Activated CD8-positive, alpha-beta memory T cell treated with anti-CD3 and anti-CD28 coated beads, Interleukin-2, amount 10 ng/mL, durations not matched to agents 7 days and 5 days (primary cell): ENCODE results near the gene KLHL21. TPM values are rescaled to one million over a fixed set of nuclear protein-coding genes. Genes with fewer than 3 reads are reported as not detected.
A peak's percentile ranks its signal among the peaks of the same experiment; 100 is the strongest.

ENCODE experiments used
- ATAC-seq: fragments of 150-1000 bp; cut with Tn5 transposase; one replicate; pipeline ENCODE4 v1.10.0; 2021; ENCODE audit warnings: moderate library complexity
- CTCF ChIA-PET: fragments of 350-600 bp; sonication (Branson Sonifier 250); formaldehyde crosslinking; loops from one replicate; lab custom pipeline; 2021; ENCODE audit warnings: antibody characterized with exemption; lab: Charles Lee
- DNase-seq: peaks from one replicate; pipeline ENCODE4 v3.0.0-alpha.2; 2020
- H3K27ac Mint-ChIP-seq: one replicate; pipeline ENCODE4 v1.8.0; 2021; ENCODE audit warnings: mild to moderate bottlenecking, mixed read lengths
- H3K27me3 Mint-ChIP-seq: one replicate; pipeline ENCODE4 v1.8.0; 2021; ENCODE audit warnings: mixed read lengths
- H3K36me3 Mint-ChIP-seq: one replicate; pipeline ENCODE4 v1.8.0; 2021; ENCODE audit warnings: mild to moderate bottlenecking, mixed read lengths
- H3K4me1 Mint-ChIP-seq: one replicate; pipeline ENCODE4 v1.8.0; 2021; ENCODE audit warnings: mixed read lengths
- H3K4me3 Mint-ChIP-seq: one replicate; pipeline ENCODE4 v1.8.0; 2021; ENCODE audit warnings: mild to moderate bottlenecking, moderate library complexity, mixed read lengths
- H3K9me3 Mint-ChIP-seq: one replicate; pipeline ENCODE4 v1.8.0; 2022; ENCODE audit warnings: low read depth, mixed read lengths
- total RNA-seq, 2 experiments: library from RNA; stranded (reverse); gene quantifications; one replicate each; pipeline ENCODE4 v1.2.3, GENCODE V29; 2021

The KLHL21 gene
- total RNA-seq, 2 experiments from 2014 or later = 23.9 to 28.2 TPM

DNA sequence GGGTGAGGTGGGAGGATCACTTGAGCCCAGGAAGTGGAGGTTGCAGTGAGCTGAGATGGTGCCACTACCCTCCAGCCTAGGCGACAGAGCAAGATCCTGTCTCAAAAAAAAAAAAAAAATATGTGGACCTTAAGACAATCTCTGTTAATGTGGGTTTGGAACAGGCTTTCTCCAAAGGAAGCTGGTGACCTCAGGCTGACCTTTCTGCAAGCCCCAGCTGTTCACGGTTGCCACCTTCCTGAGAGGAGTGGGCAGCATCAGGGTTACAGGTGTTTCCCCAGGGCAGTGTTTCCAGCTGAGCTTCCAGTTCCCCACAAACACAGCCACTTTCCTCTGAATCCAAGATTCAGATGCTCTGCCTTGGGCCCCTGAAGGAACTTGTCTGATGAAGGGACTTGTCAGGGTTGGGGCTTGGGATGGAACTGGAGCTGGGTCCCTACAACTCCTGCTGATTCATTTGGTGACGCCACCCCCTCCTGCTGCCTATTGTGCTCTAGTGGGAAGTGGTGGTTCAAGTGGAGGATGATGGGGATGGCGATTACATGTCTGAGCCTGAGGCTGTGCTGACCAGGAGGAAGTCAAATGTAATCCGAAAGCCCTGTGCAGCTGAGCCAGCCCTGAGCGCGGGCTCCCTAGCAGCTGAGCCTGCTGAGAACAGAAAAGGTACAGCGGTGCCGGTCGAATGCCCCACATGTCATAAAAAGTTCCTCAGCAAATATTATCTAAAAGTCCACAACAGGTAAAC is 20.9 kb downstream of the KLHL21 start:
- no peak for ATAC-seq
- no peaks in the 10 kb centered on the region for H3K27me3 Mint-ChIP-seq
- H3K9me3 Mint-ChIP-seq = no peaks in the 10 kb centered on the region
- peak overlapping the region; percentile 14 for H3K27ac Mint-ChIP-seq
- DNase-seq = no peak
- CTCF ChIA-PET = interaction anchor here (1.6 to 2.2 kb wide), 2 partner anchors 27 to 29 kb away, joined by 3 to 24 read pairs; partner anchors contain the start of genes NOL9 and TAS1R1
- no peaks in the 10 kb centered on the region for H3K36me3 Mint-ChIP-seq
- peaks cover 31% of the 10 kb centered on the region for H3K4me1 Mint-ChIP-seq
- H3K4me3 Mint-ChIP-seq = no peak overlapping the region

DNA sequence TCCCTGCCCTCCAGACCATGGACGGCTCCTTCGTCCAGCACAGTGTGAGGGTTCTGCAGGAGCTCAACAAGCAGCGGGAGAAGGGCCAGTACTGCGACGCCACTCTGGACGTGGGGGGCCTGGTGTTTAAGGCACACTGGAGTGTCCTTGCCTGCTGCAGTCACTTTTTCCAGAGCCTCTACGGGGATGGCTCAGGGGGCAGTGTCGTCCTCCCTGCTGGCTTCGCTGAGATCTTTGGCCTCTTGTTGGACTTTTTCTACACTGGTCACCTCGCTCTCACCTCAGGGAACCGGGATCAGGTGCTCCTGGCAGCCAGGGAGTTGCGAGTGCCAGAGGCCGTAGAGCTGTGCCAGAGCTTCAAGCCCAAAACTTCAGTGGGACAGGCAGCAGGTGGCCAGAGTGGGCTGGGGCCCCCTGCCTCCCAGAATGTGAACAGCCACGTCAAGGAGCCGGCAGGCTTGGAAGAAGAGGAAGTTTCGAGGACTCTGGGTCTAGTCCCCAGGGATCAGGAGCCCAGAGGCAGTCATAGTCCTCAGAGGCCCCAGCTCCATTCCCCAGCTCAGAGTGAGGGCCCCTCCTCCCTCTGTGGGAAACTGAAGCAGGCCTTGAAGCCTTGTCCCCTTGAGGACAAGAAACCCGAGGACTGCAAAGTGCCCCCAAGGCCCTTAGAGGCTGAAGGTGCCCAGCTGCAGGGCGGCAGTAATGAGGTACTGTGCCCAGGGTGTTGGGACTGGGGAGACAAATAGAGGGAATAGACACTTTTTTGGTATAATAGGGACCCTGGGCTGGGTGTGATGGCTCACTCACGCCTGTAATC is 21.9 kb downstream of the KLHL21 start:
- no peak for DNase-seq
- Mint-ChIP-seq H3K4me1 (peaks cover 31% of the 10 kb centered on the region), H3K27ac (peak overlapping the region; percentile 94), H3K36me3 (no peaks in the 10 kb centered on the region), H3K9me3 (no peaks in the 10 kb centered on the region), H3K27me3 (no peaks in the 10 kb centered on the region), H3K4me3 (peak overlapping the region; percentile 94)
- CTCF ChIA-PET = interaction anchor here (0.9 to 2.2 kb wide), 3 partner anchors 12 to 26 kb away, joined by 3 to 24 read pairs (median 5); partner anchors contain the start of genes NOL9 and TAS1R1
- no peak for ATAC-seq

DNA sequence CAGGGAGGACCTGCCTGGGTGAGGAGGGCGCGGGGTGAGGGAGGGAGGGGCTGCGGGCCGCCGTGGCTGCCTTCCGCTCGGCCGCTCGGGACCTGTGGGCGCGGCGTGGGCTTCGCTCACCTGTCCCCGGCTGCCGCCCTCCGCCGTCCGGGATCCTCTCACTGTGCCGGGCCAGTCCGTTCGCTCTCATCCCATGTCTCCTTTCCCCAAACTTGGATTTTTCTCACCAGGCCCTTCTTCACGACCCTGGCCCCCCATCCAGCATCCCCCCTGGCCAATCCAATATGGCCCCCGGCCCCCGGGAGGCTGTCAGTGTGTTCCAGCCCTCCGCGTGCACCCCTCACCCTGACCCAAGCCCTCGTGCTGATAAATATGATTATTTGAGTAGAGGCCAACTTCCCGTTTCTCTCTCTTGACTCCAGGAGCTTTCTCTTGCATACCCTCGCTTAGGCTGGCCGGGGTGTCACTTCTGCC is 22.5 kb downstream of the KLHL21 start:
- DNase-seq (no peak), ATAC-seq (peak; percentile 12)
- H3K9me3 Mint-ChIP-seq = no peaks in the 10 kb centered on the region
- H3K4me3 Mint-ChIP-seq = peak overlapping the region; percentile 94
- peak overlapping the region; percentile 94 for H3K27ac Mint-ChIP-seq
- CTCF ChIA-PET = interaction anchor here (0.9 to 2.2 kb wide), 5 partner anchors 9 to 154 kb away, joined by 3 to 24 read pairs (median 3); partner anchors contain the start of genes NOL9 and TAS1R1
- no peaks in the 10 kb centered on the region for H3K36me3 Mint-ChIP-seq
- no peaks in the 10 kb centered on the region for H3K27me3 Mint-ChIP-seq
- peaks cover 31% of the 10 kb centered on the region for H3K4me1 Mint-ChIP-seq

DNA sequence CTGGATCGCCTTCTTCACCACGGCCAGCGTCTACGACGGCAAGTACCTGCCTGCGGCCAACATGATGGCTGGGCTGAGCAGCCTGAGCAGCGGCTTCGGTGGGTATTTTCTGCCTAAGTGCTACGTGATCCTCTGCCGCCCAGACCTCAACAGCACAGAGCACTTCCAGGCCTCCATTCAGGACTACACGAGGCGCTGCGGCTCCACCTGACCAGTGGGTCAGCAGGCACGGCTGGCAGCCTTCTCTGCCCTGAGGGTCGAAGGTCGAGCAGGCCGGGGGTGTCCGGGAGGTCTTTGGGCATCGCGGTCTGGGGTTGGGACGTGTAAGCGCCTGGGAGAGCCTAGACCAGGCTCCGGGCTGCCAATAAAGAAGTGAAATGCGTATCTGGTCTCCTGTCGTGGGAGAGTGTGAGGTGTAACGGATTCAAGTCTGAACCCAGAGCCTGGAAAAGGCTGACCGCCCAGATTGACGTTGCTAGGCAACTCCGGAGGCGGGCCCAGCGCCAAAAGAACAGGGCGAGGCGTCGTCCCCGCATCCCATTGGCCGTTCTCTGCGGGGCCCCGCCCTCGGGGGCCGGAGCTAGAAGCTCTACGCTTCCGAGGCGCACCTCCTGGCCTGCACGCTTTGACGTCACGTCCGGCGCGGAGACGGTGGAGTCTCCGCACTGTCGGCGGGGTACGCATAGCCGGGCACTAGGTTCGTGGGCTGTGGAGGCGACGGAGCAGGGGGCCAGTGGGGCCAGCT is 23.1 kb downstream of the KLHL21 start, which contains the start of gene ZBTB48:
Gene ZBTB48 (plus strand): TSS at position 621 of the 745 bp plus-strand sequence. CDS start 616 bp downstream, outside the sequence.
- H3K9me3 Mint-ChIP-seq = no peaks in the 10 kb centered on the region
- peak; percentile 98 for DNase-seq
- no peaks in the 10 kb centered on the region for H3K36me3 Mint-ChIP-seq
- peak within 1 kb of the TSS; percentile 94 for H3K27ac Mint-ChIP-seq
- H3K4me1 Mint-ChIP-seq = peaks cover 31% of the 10 kb centered on the region
- ATAC-seq = peak; percentile 99
- no peaks in the 10 kb centered on the region for H3K27me3 Mint-ChIP-seq
- H3K4me3 Mint-ChIP-seq = peak within 1 kb of the TSS; percentile 94
- CTCF ChIA-PET = interaction anchor here (0.9 to 2.2 kb wide), 6 partner anchors 9 to 154 kb away, joined by 3 to 24 read pairs (median 4); partner anchors contain the start of genes NOL9 and TAS1R1

DNA sequence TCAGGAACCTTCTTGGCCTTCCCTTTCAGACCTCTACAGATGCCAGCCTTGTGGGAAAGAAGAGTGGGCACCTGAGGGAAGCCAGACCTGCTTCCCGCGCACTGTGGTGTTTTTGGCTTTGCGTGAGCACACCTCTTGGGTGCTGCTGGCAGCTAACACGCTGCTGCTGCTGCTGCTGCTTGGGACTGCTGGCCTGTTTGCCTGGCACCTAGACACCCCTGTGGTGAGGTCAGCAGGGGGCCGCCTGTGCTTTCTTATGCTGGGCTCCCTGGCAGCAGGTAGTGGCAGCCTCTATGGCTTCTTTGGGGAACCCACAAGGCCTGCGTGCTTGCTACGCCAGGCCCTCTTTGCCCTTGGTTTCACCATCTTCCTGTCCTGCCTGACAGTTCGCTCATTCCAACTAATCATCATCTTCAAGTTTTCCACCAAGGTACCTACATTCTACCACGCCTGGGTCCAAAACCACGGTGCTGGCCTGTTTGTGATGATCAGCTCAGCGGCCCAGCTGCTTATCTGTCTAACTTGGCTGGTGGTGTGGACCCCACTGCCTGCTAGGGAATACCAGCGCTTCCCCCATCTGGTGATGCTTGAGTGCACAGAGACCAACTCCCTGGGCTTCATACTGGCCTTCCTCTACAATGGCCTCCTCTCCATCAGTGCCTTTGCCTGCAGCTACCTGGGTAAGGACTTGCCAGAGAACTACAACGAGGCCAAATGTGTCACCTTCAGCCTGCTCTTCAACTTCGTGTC is 23.9 kb downstream of the KLHL21 start:
- H3K4me1 Mint-ChIP-seq = peaks cover 30% of the 10 kb centered on the region

DNA sequence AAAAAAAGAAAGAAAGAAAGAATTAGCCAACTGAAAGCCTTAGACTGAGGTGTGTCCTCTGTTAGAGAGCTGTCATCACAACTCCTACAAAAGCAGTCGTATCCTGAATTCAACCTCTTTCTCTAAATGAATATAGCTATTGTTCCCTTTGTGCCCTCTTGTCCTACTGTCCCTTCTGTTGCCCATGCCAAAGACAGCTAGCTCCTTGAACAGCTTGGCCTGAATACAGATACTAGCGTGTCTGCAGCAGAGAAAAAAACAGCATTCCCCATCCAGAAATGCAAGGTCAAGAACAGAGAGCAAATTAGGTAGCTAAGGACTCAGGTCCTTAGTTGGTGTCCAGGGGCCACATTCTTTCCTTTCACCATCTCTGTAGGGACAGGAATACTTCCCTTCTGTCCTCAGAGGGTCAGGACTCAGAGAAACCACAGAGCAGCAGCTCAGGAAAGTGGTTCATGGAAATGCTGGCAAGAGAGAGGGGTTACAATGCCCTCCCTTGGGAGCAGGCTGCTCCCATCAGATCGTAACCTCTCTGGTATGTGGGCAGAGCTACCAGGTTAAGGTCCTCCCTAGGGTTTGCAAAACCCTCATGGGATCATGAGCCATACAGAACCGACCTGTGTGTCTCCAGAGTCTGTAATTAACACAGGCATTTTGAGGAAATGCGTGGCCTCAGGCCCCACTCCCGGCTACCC is 24.7 kb downstream of the KLHL21 start:
- Mint-ChIP-seq H3K36me3 (no peaks in the 10 kb centered on the region), H3K27me3 (no peaks in the 10 kb centered on the region), H3K4me1 (peaks cover 30% of the 10 kb centered on the region), H3K27ac (no peak overlapping the region), H3K9me3 (no peaks in the 10 kb centered on the region), H3K4me3 (no peak overlapping the region)
- no peak for ATAC-seq
- CTCF ChIA-PET = interaction anchor here (1.3 to 1.5 kb wide), 3 partner anchors 23 to 69 kb away, joined by 4 to 6 read pairs (median 6); partner anchors contain the start of genes NOL9 and TAS1R1
- no peak for DNase-seq

More for the DNA sequence above, 23.9 kb downstream of the KLHL21 start:
- CTCF ChIA-PET = interaction anchor here (1.3 to 1.5 kb wide), 2 partner anchors 23 to 68 kb away, joined by 4 to 6 read pairs; no protein-coding TSS in a partner anchor
- Mint-ChIP-seq H3K9me3 (no peaks in the 10 kb centered on the region), H3K4me3 (peak overlapping the region; percentile 94), H3K27me3 (no peaks in the 10 kb centered on the region), H3K27ac (peak overlapping the region; percentile 94), H3K36me3 (no peaks in the 10 kb centered on the region)
- no peak for DNase-seq
- ATAC-seq = no peak

DNA sequence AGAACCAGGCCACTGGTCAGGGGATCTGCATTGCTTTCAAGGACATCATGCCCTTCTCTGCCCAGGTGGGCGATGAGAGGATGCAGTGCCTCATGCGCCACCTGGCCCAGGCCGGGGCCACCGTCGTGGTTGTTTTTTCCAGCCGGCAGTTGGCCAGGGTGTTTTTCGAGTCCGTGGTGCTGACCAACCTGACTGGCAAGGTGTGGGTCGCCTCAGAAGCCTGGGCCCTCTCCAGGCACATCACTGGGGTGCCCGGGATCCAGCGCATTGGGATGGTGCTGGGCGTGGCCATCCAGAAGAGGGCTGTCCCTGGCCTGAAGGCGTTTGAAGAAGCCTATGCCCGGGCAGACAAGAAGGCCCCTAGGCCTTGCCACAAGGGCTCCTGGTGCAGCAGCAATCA is 27.9 kb downstream of the KLHL21 start:
- no peaks in the 10 kb centered on the region for H3K9me3 Mint-ChIP-seq
- CTCF ChIA-PET = interaction anchor here (1.6 kb wide), 1 partner anchor 72 kb away, joined by 5 read pairs; no protein-coding TSS in a partner anchor
- no peak overlapping the region for H3K4me3 Mint-ChIP-seq
- no peak overlapping the region for H3K27ac Mint-ChIP-seq
- peaks cover 8% of the 10 kb centered on the region for H3K4me1 Mint-ChIP-seq
- DNase-seq (no peak), ATAC-seq (no peak)
- no peaks in the 10 kb centered on the region for H3K36me3 Mint-ChIP-seq
- no peaks in the 10 kb centered on the region for H3K27me3 Mint-ChIP-seq

DNA sequence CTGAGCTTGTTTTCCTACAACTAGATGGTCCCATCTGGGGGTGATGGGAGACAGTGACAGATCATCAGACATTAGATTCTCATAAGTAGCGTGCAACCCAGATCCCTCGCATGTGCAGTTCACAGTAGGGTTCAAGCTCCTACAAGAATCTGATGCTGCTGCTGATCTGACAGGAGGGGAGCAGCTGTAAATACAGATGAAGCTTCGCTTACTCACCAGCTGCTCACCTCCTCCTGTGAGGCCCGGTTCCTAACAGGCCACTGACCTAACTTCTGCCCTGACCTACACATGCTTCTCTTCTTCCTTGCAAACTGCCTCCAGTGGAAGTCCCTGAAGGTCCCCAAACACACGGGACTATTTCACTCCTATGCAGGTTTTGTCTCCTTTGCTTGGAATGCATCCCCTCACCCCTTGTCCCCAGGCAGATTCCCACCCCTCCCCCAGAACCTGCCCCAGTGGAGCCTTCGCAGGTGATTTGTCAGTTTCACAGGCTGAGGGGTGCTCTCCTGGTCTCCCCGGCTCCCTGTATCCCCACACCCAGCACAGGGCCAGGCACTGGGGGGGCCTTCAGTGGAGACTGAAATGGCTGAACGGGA is 28.5 kb downstream of the KLHL21 start:
- no peak for DNase-seq
- no peaks in the 10 kb centered on the region for H3K9me3 Mint-ChIP-seq
- peaks cover 3% of the 10 kb centered on the region for H3K4me1 Mint-ChIP-seq
- no peak for ATAC-seq
- no peaks in the 10 kb centered on the region for H3K36me3 Mint-ChIP-seq
- no peak overlapping the region for H3K4me3 Mint-ChIP-seq
- H3K27ac Mint-ChIP-seq = no peak overlapping the region
- no peaks in the 10 kb centered on the region for H3K27me3 Mint-ChIP-seq
- CTCF ChIA-PET = no interaction called here

DNA sequence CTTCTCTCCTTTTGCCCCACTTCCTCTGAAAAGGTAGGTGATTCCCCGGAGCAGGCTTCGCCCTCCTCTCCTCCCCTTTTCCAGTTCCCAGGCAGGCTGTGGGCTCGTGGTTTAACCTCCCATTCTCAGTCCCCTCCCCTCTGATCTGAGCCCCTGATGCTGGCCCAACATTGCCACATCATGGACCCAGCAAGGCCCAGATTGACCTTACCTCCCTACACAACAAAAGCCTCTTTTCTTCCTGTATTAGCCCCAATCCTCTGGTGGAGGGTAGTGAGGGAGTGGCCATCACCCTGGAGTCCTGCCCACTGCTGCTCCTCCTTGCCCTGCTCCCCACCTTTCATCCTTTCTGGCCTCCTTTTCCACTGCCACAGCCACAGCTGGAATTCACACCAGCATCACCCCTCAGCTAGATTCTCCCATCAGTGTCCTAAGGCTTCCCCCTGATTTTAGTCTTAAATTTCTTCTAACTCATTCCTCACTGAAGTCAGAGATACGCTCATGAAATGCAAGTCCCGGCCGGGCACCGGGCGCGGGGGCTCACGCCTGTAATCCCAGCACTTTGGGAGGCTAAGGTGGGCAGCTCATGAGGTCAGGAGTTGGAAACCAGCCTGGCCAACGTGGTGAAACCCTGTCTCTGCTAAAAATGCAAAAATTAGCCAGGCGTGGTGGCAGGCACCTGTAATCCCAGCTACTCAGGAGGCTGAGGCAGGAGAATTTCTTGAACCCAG is 29.9 kb downstream of the KLHL21 start:
- Mint-ChIP-seq H3K27ac (no peak overlapping the region), H3K9me3 (no peaks in the 10 kb centered on the region), H3K36me3 (no peaks in the 10 kb centered on the region), H3K4me3 (no peak overlapping the region), H3K27me3 (no peaks in the 10 kb centered on the region), H3K4me1 (no peaks in the 10 kb centered on the region)
- DNase-seq (no peak), ATAC-seq (no peak)
- CTCF ChIA-PET = no interaction called here

DNA sequence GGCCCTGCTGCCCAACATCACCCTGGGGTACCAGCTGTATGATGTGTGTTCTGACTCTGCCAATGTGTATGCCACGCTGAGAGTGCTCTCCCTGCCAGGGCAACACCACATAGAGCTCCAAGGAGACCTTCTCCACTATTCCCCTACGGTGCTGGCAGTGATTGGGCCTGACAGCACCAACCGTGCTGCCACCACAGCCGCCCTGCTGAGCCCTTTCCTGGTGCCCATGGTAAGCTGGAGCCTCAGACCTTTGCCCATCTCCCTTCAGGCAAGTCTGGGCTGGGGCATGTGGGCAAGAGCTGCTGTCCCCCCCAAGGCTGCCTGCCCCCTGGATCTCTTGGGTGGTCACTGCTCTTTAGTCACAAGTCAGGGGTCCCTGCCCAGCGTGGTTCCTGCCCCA is 31.7 kb downstream of the KLHL21 start:
- CTCF ChIA-PET = interaction anchor here (0.8 to 1.6 kb wide), 2 partner anchors 9 to 26 kb away, joined by 3 to 4 read pairs; partner anchors contain the start of gene ZBTB48
- no peaks in the 10 kb centered on the region for H3K36me3 Mint-ChIP-seq
- ATAC-seq (no peak), DNase-seq (no peak)
- no peaks in the 10 kb centered on the region for H3K4me1 Mint-ChIP-seq
- H3K27me3 Mint-ChIP-seq = no peaks in the 10 kb centered on the region
- no peak overlapping the region for H3K27ac Mint-ChIP-seq
- no peaks in the 10 kb centered on the region for H3K9me3 Mint-ChIP-seq
- no peak overlapping the region for H3K4me3 Mint-ChIP-seq

DNA sequence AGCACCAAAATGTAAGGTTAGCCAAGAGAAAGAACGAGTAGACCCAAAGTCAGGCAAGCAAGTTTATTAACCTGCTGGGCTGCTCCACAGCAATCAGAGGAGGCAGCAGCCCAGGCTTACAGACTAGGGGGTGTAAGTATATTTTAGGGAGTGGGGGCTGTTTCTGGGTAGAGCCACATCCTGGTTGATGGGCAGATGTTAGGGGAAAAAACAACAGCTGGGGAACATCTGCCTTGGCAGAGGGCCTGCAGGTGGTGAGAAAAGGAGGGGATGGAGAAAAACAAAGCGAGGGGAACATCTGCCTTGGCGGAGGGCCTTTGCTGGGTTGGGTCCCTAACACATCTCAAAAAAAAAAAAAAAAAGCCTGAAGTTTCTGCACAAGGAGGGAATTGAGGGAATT is 32.6 kb downstream of the KLHL21 start:
- CTCF ChIA-PET = interaction anchor here (1.1 to 1.6 kb wide), 2 partner anchors 10 to 15 kb away, joined by 3 read pairs; partner anchors contain the start of gene ZBTB48
- H3K27me3 Mint-ChIP-seq = no peaks in the 10 kb centered on the region
- no peak overlapping the region for H3K4me3 Mint-ChIP-seq
- H3K9me3 Mint-ChIP-seq = no peaks in the 10 kb centered on the region
- DNase-seq (no peak), ATAC-seq (no peak)
- H3K36me3 Mint-ChIP-seq = no peaks in the 10 kb centered on the region
- H3K4me1 Mint-ChIP-seq = no peaks in the 10 kb centered on the region
- H3K27ac Mint-ChIP-seq = no peak overlapping the region
